Measurements from ENCODE around the gene EIF3CL. TPM values are rescaled to one million over a fixed set of nuclear protein-coding genes. Genes with fewer than 3 reads are reported as not detected.
"Not testable (repeated sequence)": the region's sequence is repeated elsewhere in the genome, so short reads cannot be mapped to it uniquely, and the experiment has no call there.

Gene EIF3CL
- polyA plus RNA-seq (ENCODE audit: insufficient read length in 4 of 4) = 10 to 100 TPM; 71.6 to 83.8 (median 77.7) TPM

GRCh38 chr16:28403220-28404072 is at the start of gene EIF3CL:
TSS of gene EIF3CL (minus strand) at chr16:28403841. CDS start at chr16:28403618, 223 bp downstream.
- not testable (repeated sequence) for DNase-seq (ENCODE audit: low read depth in 4 of 4, low spot score in 3 of 4)

- not testable (repeated sequence) for DNase-seq (ENCODE audit: low read depth in 4 of 4, low spot score in 3 of 4)
Measured at GRCh38 chr16:28447081-28447480, 43.4 kb upstream of the EIF3CL start.

GRCh38 chr16:28446388-28446787 is 42.7 kb upstream of the EIF3CL start:
- DNase-seq (ENCODE audit: low read depth in 4 of 4, low spot score in 3 of 4) = not testable (repeated sequence)

- DNase-seq (ENCODE audit: low read depth in 4 of 4, low spot score in 3 of 4) = not testable (repeated sequence)
Measured at GRCh38 chr16:28443943-28444342, 40.3 kb upstream of the EIF3CL start.

- DNase-seq (ENCODE audit: low read depth in 4 of 4, low spot score in 3 of 4) = not testable (repeated sequence)
Measured at GRCh38 chr16:28438899-28439298, 35.3 kb upstream of the EIF3CL start.

- not testable (repeated sequence) for DNase-seq (ENCODE audit: low read depth in 4 of 4, low spot score in 3 of 4)
Measured at GRCh38 chr16:28435340-28435739, 31.7 kb upstream of the EIF3CL start.

GRCh38 chr16:28426060-28426680 is 22.5 kb upstream of the EIF3CL start:
- DNase-seq (ENCODE audit: low read depth in 4 of 4, low spot score in 3 of 4) = not testable (repeated sequence)

- not testable (repeated sequence) for DNase-seq (ENCODE audit: low read depth in 4 of 4, low spot score in 3 of 4)
Measured at GRCh38 chr16:28421071-28421750, 17.6 kb upstream of the EIF3CL start.

- DNase-seq (ENCODE audit: low read depth in 4 of 4, low spot score in 3 of 4) = not testable (repeated sequence)
Measured at GRCh38 chr16:28417033-28417432, 13.4 kb upstream of the EIF3CL start.

GRCh38 chr16:28414530-28414929 is 10.9 kb upstream of the EIF3CL start:
- not testable (repeated sequence) for DNase-seq (ENCODE audit: low read depth in 4 of 4, low spot score in 3 of 4)

GRCh38 chr16:28413585-28413984 is 9.9 kb upstream of the EIF3CL start:
- not testable (repeated sequence) for DNase-seq (ENCODE audit: low read depth in 4 of 4, low spot score in 3 of 4)

GRCh38 chr16:28392054-28392453 is 11.6 kb downstream of the EIF3CL start:
- DNase-seq (ENCODE audit: low read depth in 4 of 4, low spot score in 3 of 4) = not testable (repeated sequence)

- not testable (repeated sequence) for DNase-seq (ENCODE audit: low read depth in 4 of 4, low spot score in 3 of 4)
Measured at GRCh38 chr16:28382177-28382867, 21.3 kb downstream of the EIF3CL start.

GRCh38 chr16:28377822-28378221 is 25.8 kb downstream of the EIF3CL start:
- DNase-seq (ENCODE audit: low read depth in 4 of 4, low spot score in 3 of 4) = not testable (repeated sequence)

- not testable (repeated sequence) for DNase-seq (ENCODE audit: low read depth in 4 of 4, low spot score in 3 of 4)
Measured at GRCh38 chr16:28377108-28377625, 26.5 kb downstream of the EIF3CL start.

- not testable (repeated sequence) for DNase-seq (ENCODE audit: low read depth in 4 of 4, low spot score in 3 of 4)
Measured at GRCh38 chr16:28375115-28375514, 28.5 kb downstream of the EIF3CL start.

GRCh38 chr16:28374281-28374680 is 29.4 kb downstream of the EIF3CL start:
- not testable (repeated sequence) for DNase-seq (ENCODE audit: low read depth in 4 of 4, low spot score in 3 of 4)

GRCh38 chr16:28367926-28368325 is 35.7 kb downstream of the EIF3CL start:
- DNase-seq (ENCODE audit: low read depth in 4 of 4, low spot score in 3 of 4) = not testable (repeated sequence)

- not testable (repeated sequence) for DNase-seq (ENCODE audit: low read depth in 4 of 4, low spot score in 3 of 4)
Measured at GRCh38 chr16:28364268-28365173, 39.1 kb downstream of the EIF3CL start.
